HG02840 (cell line): ENCODE data around the gene CERKL.

Experiments used
- ATAC-seq: cut with Tn5 transposase; IDR thresholded peaks from one replicate; pipeline ENCODE4 v1.9.1; 2021; ENCODE audit warnings: mild to moderate bottlenecking, moderate library complexity, moderate number of reproducible peaks; ENCODE audit not compliant: unreplicated experiment, low FRiP score

Gene CERKL

GRCh38 chr2:181585732-181586131 lies 71.2 kb downstream of the CERKL start:
- no peak for ATAC-seq

- no peak for ATAC-seq
These were observed 75.4 kb downstream of the CERKL start for GRCh38 chr2:181581534-181581933.

GRCh38 chr2:181578829-181579228 lies 78.1 kb downstream of the CERKL start:
- ATAC-seq, result no peak

- ATAC-seq, result no peak
These were observed 80.5 kb downstream of the CERKL start for GRCh38 chr2:181576431-181576830.

- no peak for ATAC-seq
These were observed 81.3 kb downstream of the CERKL start for GRCh38 chr2:181575650-181576025.

- ATAC-seq, result no peak
These were observed 81.8 kb downstream of the CERKL start for GRCh38 chr2:181575024-181575649.

GRCh38 chr2:181574321-181574720 lies 82.6 kb downstream of the CERKL start:
- ATAC-seq, result no peak

GRCh38 chr2:181573140-181573736 lies 83.7 kb downstream of the CERKL start:
- ATAC-seq, result no peak

- no peak for ATAC-seq
These were observed 85.9 kb downstream of the CERKL start for GRCh38 chr2:181570833-181571661.

- ATAC-seq, result no peak
These were observed 86.8 kb downstream of the CERKL start for GRCh38 chr2:181570059-181570458.

- ATAC-seq, result no peak
These were observed 90.4 kb downstream of the CERKL start for GRCh38 chr2:181566334-181567032.

- ATAC-seq, result no peak
These were observed 93.7 kb downstream of the CERKL start for GRCh38 chr2:181563101-181563692.

- no peak for ATAC-seq
These were observed 98.5 kb downstream of the CERKL start for GRCh38 chr2:181558371-181558770.

- no peak for ATAC-seq
These were observed 102.7 kb downstream of the CERKL start for GRCh38 chr2:181554061-181554830.

- no peak for ATAC-seq
These were observed 103.7 kb downstream of the CERKL start for GRCh38 chr2:181553244-181553643.

GRCh38 chr2:181552808-181553207 lies 104.1 kb downstream of the CERKL start:
- no peak for ATAC-seq

- ATAC-seq, result no peak
These were observed 110.8 kb downstream of the CERKL start for GRCh38 chr2:181546086-181546485.

GRCh38 chr2:181542170-181542569 lies 114.7 kb downstream of the CERKL start:
- no peak for ATAC-seq

- no peak for ATAC-seq
These were observed 116.5 kb downstream of the CERKL start for GRCh38 chr2:181540421-181540820.

GRCh38 chr2:181536730-181537129 lies 120.2 kb downstream of the CERKL start:
- no peak for ATAC-seq
